SJSA1 (cell line): ENCODE data around the gene FAF1. TPM values are rescaled to one million over a fixed set of nuclear protein-coding genes. Genes with fewer than 3 reads are reported as not detected.
A peak's percentile ranks its signal among the peaks of the same experiment; 100 is the strongest.
"Not testable (repeated sequence)": the region's sequence is repeated elsewhere in the genome, so short reads cannot be mapped to it uniquely, and the experiment has no call there.

ENCODE experiments used
- DNase-seq, 2 experiments: peaks; one replicate each; pipeline ENCODE4 v3.0.0-alpha.2; 2015 to 2020; ENCODE audit warnings: low spot score in 2 of 2, low read depth in 1 of 2
- H3K27ac ChIP-seq: fragments of 250-450 bp; sonication (Bioruptor Pico); 2 replicates; pipeline ENCODE4 v1.5.1; 2020; ENCODE audit warnings: mild to moderate bottlenecking, moderate library complexity
- H3K27me3 ChIP-seq: fragments of 250-450 bp; sonication (Bioruptor Pico); replicated peaks from 2 replicates; pipeline ENCODE4 v1.5.1; 2020; ENCODE audit warnings: mild to moderate bottlenecking, moderate library complexity
- H3K36me3 ChIP-seq: fragments of 250-450 bp; sonication (Bioruptor Pico); 2 replicates; pipeline ENCODE4 v1.5.1; 2020; ENCODE audit warnings: mild to moderate bottlenecking
- H3K4me1 ChIP-seq: fragments of 250-450 bp; sonication (Bioruptor Pico); replicated peaks from 2 replicates; pipeline ENCODE4 v1.6.1; 2021; ENCODE audit warnings: mild to moderate bottlenecking
- H3K4me3 ChIP-seq: fragments of 250-450 bp; sonication (Bioruptor Pico); 2 replicates; pipeline ENCODE4 v1.5.1; 2020; ENCODE audit warnings: mild to moderate bottlenecking
- H3K9me3 ChIP-seq: fragments of 250-450 bp; sonication (Bioruptor Pico); replicated peaks from 2 replicates; pipeline ENCODE4 v1.5.1; 2020; ENCODE audit warnings: mild to moderate bottlenecking
- total RNA-seq: library from RNA; depleted of rRNA; stranded (reverse); fragments of >200 nt; shearing (Covaris generic); gene quantifications from 2 replicates; pipeline ENCODE4 v1.2.3, GENCODE V29; 2014

Gene FAF1
- total RNA-seq, 1 experiment from 2014 or later, result 96.3 TPM

- Histone ChIP-seq H3K9me3 (no peaks in the 10 kb centered on the region), H3K27ac (no peak overlapping the region)
- no peak for DNase-seq
These were observed 132.5 kb downstream of the FAF1 start for GRCh38 chr1:50827546-50827945.

GRCh38 chr1:50826792-50827191 is 133.3 kb downstream of the FAF1 start:
- not testable (repeated sequence) for H3K27ac ChIP-seq, H3K36me3 ChIP-seq, H3K27me3 ChIP-seq, DNase-seq, H3K4me3 ChIP-seq, H3K9me3 ChIP-seq, H3K4me1 ChIP-seq

More at GRCh38 chr1:50827546-50827945, 132.5 kb downstream of the FAF1 start:
- no peak overlapping the region for H3K4me3 ChIP-seq
- no peaks in the 10 kb centered on the region for H3K4me1 ChIP-seq
- no peaks in the 10 kb centered on the region for H3K36me3 ChIP-seq
- H3K27me3 ChIP-seq, result no peaks in the 10 kb centered on the region

GRCh38 chr1:50822035-50822776 is 137.9 kb downstream of the FAF1 start:
- no peaks in the 10 kb centered on the region for H3K4me1 ChIP-seq
- H3K4me3 ChIP-seq, result no peak overlapping the region
- H3K36me3 ChIP-seq, result no peaks in the 10 kb centered on the region
- no peaks in the 10 kb centered on the region; the same call in 1 of the 2 replicates for H3K9me3 ChIP-seq
- DNase-seq, result no peak
- no peak overlapping the region for H3K27ac ChIP-seq
- no peaks in the 10 kb centered on the region for H3K27me3 ChIP-seq

- no peaks in the 10 kb centered on the region for H3K27me3 ChIP-seq
- no peak overlapping the region for H3K27ac ChIP-seq
- DNase-seq, result no peak
- H3K9me3 ChIP-seq, result no peaks in the 10 kb centered on the region; the same call in 1 of the 2 replicates
- H3K4me3 ChIP-seq, result no peak overlapping the region
- no peaks in the 10 kb centered on the region for H3K4me1 ChIP-seq
- no peaks in the 10 kb centered on the region for H3K36me3 ChIP-seq
These were observed 139.5 kb downstream of the FAF1 start for GRCh38 chr1:50820545-50820944.

- H3K9me3 ChIP-seq, result 0 out of 2 replicates have a peak, but pooled peaks cover 4% of the 10 kb centered on the region
- no peaks in the 10 kb centered on the region for H3K27me3 ChIP-seq
- DNase-seq, result no peak
- no peaks in the 10 kb centered on the region for H3K36me3 ChIP-seq
- H3K27ac ChIP-seq, result no peak overlapping the region
- H3K4me1 ChIP-seq, result no peaks in the 10 kb centered on the region
- no peak overlapping the region for H3K4me3 ChIP-seq
These were observed 147.7 kb downstream of the FAF1 start for GRCh38 chr1:50812346-50812745.

- no peak for DNase-seq
- H3K36me3 ChIP-seq, result no peaks in the 10 kb centered on the region; the same call in 1 of the 2 replicates
- 0 out of 2 replicates have a peak, but pooled peaks cover 4% of the 10 kb centered on the region for H3K9me3 ChIP-seq
- no peak overlapping the region for H3K4me3 ChIP-seq
- H3K4me1 ChIP-seq, result no peaks in the 10 kb centered on the region
- no peaks in the 10 kb centered on the region for H3K27me3 ChIP-seq
- H3K27ac ChIP-seq, result no peak overlapping the region
These were observed 151.8 kb downstream of the FAF1 start for GRCh38 chr1:50808296-50808695.

GRCh38 chr1:50796272-50796671 is 163.8 kb downstream of the FAF1 start:
- no peaks in the 10 kb centered on the region for H3K36me3 ChIP-seq
- no peak for DNase-seq
- H3K4me1 ChIP-seq, result peaks cover 6% of the 10 kb centered on the region
- H3K9me3 ChIP-seq, result no peaks in the 10 kb centered on the region
- H3K4me3 ChIP-seq, result no peak overlapping the region
- no peaks in the 10 kb centered on the region for H3K27me3 ChIP-seq
- no peak overlapping the region for H3K27ac ChIP-seq

GRCh38 chr1:50793521-50793920 is 166.5 kb downstream of the FAF1 start:
- Histone ChIP-seq H3K4me3 (no peak overlapping the region), H3K27me3 (no peaks in the 10 kb centered on the region), H3K36me3 (no peaks in the 10 kb centered on the region), H3K9me3 (no peaks in the 10 kb centered on the region), H3K27ac (no peak overlapping the region), H3K4me1 (peaks cover 6% of the 10 kb centered on the region)
- DNase-seq, result no peak

GRCh38 chr1:50787266-50787665 is 172.8 kb downstream of the FAF1 start:
- H3K9me3 ChIP-seq, result no peaks in the 10 kb centered on the region
- H3K27me3 ChIP-seq, result no peaks in the 10 kb centered on the region
- no peak for DNase-seq
- no peak overlapping the region for H3K4me3 ChIP-seq
- peaks cover 19% of the 10 kb centered on the region for H3K36me3 ChIP-seq
- no peak overlapping the region for H3K27ac ChIP-seq
- no peaks in the 10 kb centered on the region for H3K4me1 ChIP-seq

GRCh38 chr1:50783286-50783685 is 176.8 kb downstream of the FAF1 start:
- DNase-seq, result peak in 1 of 2 experiments; percentile 3
- Histone ChIP-seq H3K4me3 (no peak overlapping the region), H3K36me3 (peaks cover 34% of the 10 kb centered on the region), H3K27me3 (no peaks in the 10 kb centered on the region), H3K27ac (no peak overlapping the region), H3K4me1 (no peaks in the 10 kb centered on the region; the same call in 1 of the 2 replicates), H3K9me3 (no peaks in the 10 kb centered on the region)

GRCh38 chr1:50780797-50781196 is 179.3 kb downstream of the FAF1 start:
- H3K27ac ChIP-seq, result no peak overlapping the region
- DNase-seq, result no peak
- H3K27me3 ChIP-seq, result no peaks in the 10 kb centered on the region
- peaks cover 16% of the 10 kb centered on the region for H3K36me3 ChIP-seq
- no peaks in the 10 kb centered on the region for H3K9me3 ChIP-seq
- H3K4me1 ChIP-seq, result no peaks in the 10 kb centered on the region; the same call in 1 of the 2 replicates
- H3K4me3 ChIP-seq, result no peak overlapping the region

GRCh38 chr1:50779801-50780200 is 180.3 kb downstream of the FAF1 start:
- no peak overlapping the region for H3K27ac ChIP-seq
- peaks cover 16% of the 10 kb centered on the region for H3K36me3 ChIP-seq
- no peaks in the 10 kb centered on the region for H3K27me3 ChIP-seq
- no peak for DNase-seq
- H3K9me3 ChIP-seq, result no peaks in the 10 kb centered on the region
- no peak overlapping the region for H3K4me3 ChIP-seq
- no peaks in the 10 kb centered on the region; the same call in 1 of the 2 replicates for H3K4me1 ChIP-seq

GRCh38 chr1:50775740-50776139 is 184.3 kb downstream of the FAF1 start:
- Histone ChIP-seq H3K4me3 (no peak overlapping the region), H3K27me3 (no peaks in the 10 kb centered on the region), H3K9me3 (no peaks in the 10 kb centered on the region), H3K36me3 (peaks cover 14% of the 10 kb centered on the region), H3K27ac (no peak overlapping the region), H3K4me1 (no peaks in the 10 kb centered on the region)
- DNase-seq, result no peak

GRCh38 chr1:50774759-50775351 is 185.2 kb downstream of the FAF1 start:
- DNase-seq, result peak in 1 of 2 experiments; percentile 39
- no peaks in the 10 kb centered on the region for H3K27me3 ChIP-seq

More at GRCh38 chr1:50774759-50775351, 185.2 kb downstream of the FAF1 start:
- H3K4me1 ChIP-seq, result no peaks in the 10 kb centered on the region
- H3K36me3 ChIP-seq, result peaks cover 5% of the 10 kb centered on the region; the same call in 1 of the 2 replicates
- no peak overlapping the region for H3K4me3 ChIP-seq
- no peak overlapping the region for H3K27ac ChIP-seq
- H3K9me3 ChIP-seq, result no peaks in the 10 kb centered on the region
